NCI-H526 treated with DMSO at 0.1 percent for 48 hours (cell line): ENCODE data around the gene RBM25.
"Not testable (repeated sequence)": the region's sequence is repeated elsewhere in the genome, so short reads cannot be mapped to it uniquely, and the experiment has no call there.

Experiments
- DNase-seq: peaks from one replicate; lab custom pipeline; 2025; lab: John Stamatoyannopoulos, UW

Gene RBM25

DNA sequence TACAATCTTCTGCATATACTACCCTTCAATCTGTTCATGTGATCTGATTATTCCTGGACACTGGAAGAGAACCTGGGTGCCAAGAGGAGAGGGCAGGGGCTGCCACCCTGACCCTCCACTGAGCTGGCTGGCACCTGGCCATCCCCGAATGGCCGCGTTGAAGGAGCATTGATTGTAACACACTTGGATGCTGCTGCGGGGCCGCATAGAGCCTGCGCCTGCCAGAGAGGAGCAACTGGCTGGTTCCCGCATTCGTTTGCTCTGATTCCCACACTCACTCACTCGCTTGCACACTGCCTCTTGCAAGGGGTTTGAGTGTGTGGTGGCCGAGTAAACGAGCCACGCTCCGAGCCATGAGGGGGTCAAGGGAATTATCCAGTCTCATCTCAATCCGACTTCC, 110.4 kb downstream of the RBM25 start:
- no peak for DNase-seq

DNA sequence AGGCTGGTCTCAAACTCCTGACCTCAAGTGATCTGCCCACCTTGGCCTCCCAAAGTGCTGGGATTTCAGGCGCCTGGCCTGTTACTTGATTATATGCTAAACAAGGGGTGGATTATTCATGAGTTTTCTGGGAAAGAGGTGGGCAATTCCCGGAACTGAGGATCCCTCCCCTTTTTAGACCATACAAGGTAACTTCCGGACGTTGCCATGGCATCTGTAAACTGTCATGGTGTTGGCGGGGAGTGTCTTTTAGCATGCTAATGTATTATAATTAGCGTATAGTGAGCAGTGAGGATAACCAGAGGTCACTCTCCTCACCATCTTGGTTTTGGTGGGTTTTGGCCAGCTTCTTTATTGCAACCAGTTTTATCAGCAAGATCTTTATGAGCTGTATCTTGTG, 111.5 kb downstream of the RBM25 start:
- DNase-seq, result not testable (repeated sequence)

DNA sequence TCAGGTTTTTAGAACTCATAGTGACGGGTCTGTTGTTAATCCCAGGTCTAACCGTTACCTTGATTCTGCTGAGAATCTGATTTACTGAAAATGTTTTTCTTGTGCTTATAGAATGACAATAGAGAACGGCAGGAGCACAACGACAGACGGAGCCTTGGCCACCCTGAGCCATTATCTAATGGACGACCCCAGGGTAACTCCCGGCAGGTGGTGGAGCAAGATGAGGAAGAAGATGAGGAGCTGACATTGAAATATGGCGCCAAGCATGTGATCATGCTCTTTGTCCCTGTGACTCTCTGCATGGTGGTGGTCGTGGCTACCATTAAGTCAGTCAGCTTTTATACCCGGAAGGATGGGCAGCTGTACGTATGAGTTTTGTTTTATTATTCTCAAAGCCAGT, 112.4 kb downstream of the RBM25 start:
- DNase-seq, result no peak

DNA sequence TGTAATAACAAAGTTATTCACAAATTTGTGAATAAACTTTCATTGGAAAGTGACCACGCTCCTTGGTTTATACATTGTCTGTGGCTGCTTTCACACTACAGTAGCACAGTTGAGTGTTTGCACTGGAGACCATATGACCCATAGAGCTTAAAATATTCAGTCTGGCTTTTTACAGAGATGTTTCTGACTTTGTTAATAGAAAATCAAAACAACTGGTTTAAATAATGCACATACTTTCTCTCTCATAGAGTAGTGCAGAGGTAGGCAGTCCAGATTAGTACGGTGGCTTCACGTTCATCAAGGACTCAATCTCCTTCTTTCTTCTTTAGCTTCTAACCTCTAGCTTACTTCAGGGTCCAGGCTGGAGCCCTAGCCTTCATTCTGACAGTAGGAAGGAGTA, 114.2 kb downstream of the RBM25 start:
- no peak for DNase-seq

DNA sequence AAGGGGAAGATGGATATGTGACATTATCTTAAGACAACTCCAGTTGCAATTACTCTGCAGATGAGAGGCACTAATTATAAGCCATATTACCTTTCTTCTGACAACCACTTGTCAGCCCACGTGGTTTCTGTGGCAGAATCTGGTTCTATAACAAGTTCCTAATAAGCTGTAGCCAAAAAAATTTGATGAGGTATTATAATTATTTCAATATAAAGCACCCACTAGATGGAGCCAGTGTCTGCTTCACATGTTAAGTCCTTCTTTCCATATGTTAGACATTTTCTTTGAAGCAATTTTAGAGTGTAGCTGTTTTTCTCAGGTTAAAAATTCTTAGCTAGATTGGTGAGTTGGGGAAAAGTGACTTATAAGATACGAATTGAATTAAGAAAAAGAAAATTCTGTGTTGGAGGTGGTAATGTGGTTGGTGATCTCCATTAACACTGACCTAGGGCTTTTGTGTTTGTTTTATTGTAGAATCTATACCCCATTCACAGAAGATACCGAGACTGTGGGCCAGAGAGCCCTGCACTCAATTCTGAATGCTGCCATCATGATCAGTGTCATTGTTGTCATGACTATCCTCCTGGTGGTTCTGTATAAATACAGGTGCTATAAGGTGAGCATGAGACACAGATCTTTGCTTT, 114.9 kb downstream of the RBM25 start:
- DNase-seq, result peak; percentile 8
